Epithelial cell of esophagus (primary cell): ENCODE data around the gene SOX3.
A peak's percentile ranks its signal among the peaks of the same experiment; 100 is the strongest.

Source experiments
- DNase-seq: peaks from one replicate; pipeline ENCODE4 v3.0.0; 2010; ENCODE audit warnings: low read depth
- H3K4me3 ChIP-seq: 2 replicates; pipeline ENCODE4 v1.5.1; 2011; ENCODE audit warnings: mild to moderate bottlenecking, low read length, control low read depth
- CTCF ChIP-seq: IDR thresholded peaks from 2 replicates; pipeline ENCODE4 v1.5.1; 2011; ENCODE audit warnings: low read depth, mild to moderate bottlenecking, low read length, control low read depth, inconsistent platforms; ENCODE audit not compliant: insufficient read depth; ENCODE audit errors: missing control alignments

SOX3 gene

GRCh38 chrX:140467211-140467610 lies 37.7 kb downstream of the SOX3 start:
- peak; percentile 0 for DNase-seq
- TF ChIP-seq CTCF = no peak

More at GRCh38 chrX:140467211-140467610, 37.7 kb downstream of the SOX3 start:
- H3K4me3 ChIP-seq = no peak overlapping the region
